Kidney (tissue), 14 donors: ENCODE data around the gene KBTBD2. TPM values are rescaled to one million over a fixed set of nuclear protein-coding genes. Genes with fewer than 3 reads are reported as not detected.
A peak's percentile ranks its signal among the peaks of the same experiment; 100 is the strongest.
"Not testable (repeated sequence)": the region's sequence is repeated elsewhere in the genome, so short reads cannot be mapped to it uniquely, and the experiment has no call there.

ENCODE experiments used
- DNase-seq, 5 donors: peaks; one replicate each; pipeline ENCODE4 v3.0.0-alpha.2; 2013 to 2020
- FAIRE-seq: peaks from 2 replicates; lab custom pipeline; 2012; peaks lifted over from hg19 to GRCh38; lab: Jason Lieb, UNC
- H3K27ac ChIP-seq, 2 donors: one replicate each; pipeline ENCODE4 v1.7.0; 2013; ENCODE audit warnings: low read depth in 2 of 2, low read length in 2 of 2, inconsistent platforms in 1 of 2
- H3K27me3 ChIP-seq: one replicate; pipeline ENCODE4 v1.7.1; 2013; ENCODE audit warnings: low read length, inconsistent platforms; ENCODE audit not compliant: control insufficient read depth, insufficient read depth
- H3K36me3 ChIP-seq, 3 donors: one replicate each; pipeline versions ENCODE4 v1.7.0 to v1.7.1; 2013; ENCODE audit warnings: low read length in 3 of 3, control low read depth in 1 of 3, inconsistent platforms in 1 of 3; ENCODE audit not compliant: insufficient read depth in 3 of 3, control insufficient read depth in 2 of 3
- H3K4me1 ChIP-seq, 3 donors: one replicate each; pipeline versions ENCODE4 v1.7.0 to v1.7.1; 2013; ENCODE audit warnings: low read length in 3 of 3, inconsistent platforms in 1 of 3, low read depth in 1 of 3; ENCODE audit not compliant: control insufficient read depth in 2 of 3, insufficient read depth in 2 of 3
- H3K4me3 ChIP-seq, 3 donors: one replicate each; pipeline versions ENCODE4 v1.7.0 to v1.8.1; 2013; ENCODE audit warnings: low read length in 3 of 3, control low read depth in 1 of 3, inconsistent platforms in 1 of 3
- H3K9ac ChIP-seq, 3 donors: one replicate each; pipeline versions ENCODE4 v1.7.0 to v1.7.1; 2013; ENCODE audit warnings: low read length in 3 of 3, control low read depth in 1 of 3, inconsistent platforms in 1 of 3
- H3K9me3 ChIP-seq, 3 donors: one replicate each; pipeline versions ENCODE4 v1.7.0 to v1.7.1; 2013; ENCODE audit warnings: low read length in 3 of 3, control low read depth in 1 of 3, inconsistent platforms in 1 of 3; ENCODE audit not compliant: control insufficient read depth in 2 of 3, insufficient read depth in 1 of 3
- CTCF ChIP-seq: IDR thresholded peaks from 3 replicates; pipeline ENCODE4 v1.5.1; 2012; ENCODE audit warnings: mild to moderate bottlenecking, moderate library complexity, borderline replicate concordance; ENCODE audit not compliant: insufficient read depth; ENCODE audit errors: extremely low read depth
- intact Hi-C: fragments of 100-400 bp; cut with DNase I; formaldehyde crosslinking; loops from one replicate; pipeline ENCODE4 v1.11.1; 2022
- polyA plus RNA-seq: library from polyadenylated mRNA; stranded (reverse); fragments of 350-450 nt; fragmentation: Illumina TruSeq; extraction: RNeasy Lipid Tissue Mini Kit (QIAGEN cat#74804); gene quantifications from one replicate; pipeline ENCODE4 v1.2.3, GENCODE V29; 2014; ENCODE audit warnings: low read depth, low replicate concordance; ENCODE audit not compliant: insufficient read depth
- total RNA-seq: library from RNA; stranded (reverse); fragmentation: NEBNext Ultra II Directional; extraction: Animal tissue kit (Norgen Biotek cat#: 25700); gene quantifications from one replicate; pipeline ENCODE4 v1.2.1, GENCODE V29; 2021
- donor health status: control.
- donor health status: control.
- donor health status: control.
- donor health status: control.
- donor health status: control.
- donor health status: DM: yes; HTN: yes; CAD: no.
- donor health status: Normal renal cell carcinoma (clear cell type).

The KBTBD2 gene
- total and polyA plus RNA-seq, 2 donors from 2014 or later = 12.1 to 34.0 TPM

GRCh38 chr7:32879460-32879859 is 12.1 kb downstream of the KBTBD2 start:
- no peak overlapping the region for H3K4me3 ChIP-seq
- H3K9me3 ChIP-seq = no peaks in the 10 kb centered on the region
- peaks cover 0 to 3% (median 0%) of the 10 kb centered on the region in 3 donors for H3K36me3 ChIP-seq
- no peak for TF ChIP-seq CTCF
- H3K4me1 ChIP-seq = peaks cover 0 to 8% (median 5%) of the 10 kb centered on the region in 3 donors
- FAIRE-seq (no peak), DNase-seq (peak in 2 of 5 donors; percentile 18 to 32)
- no peak overlapping the region for H3K9ac ChIP-seq
- no peak overlapping the region for H3K27ac ChIP-seq
- intact Hi-C loops = no loop called here
- no peaks in the 10 kb centered on the region for H3K27me3 ChIP-seq

- H3K36me3 ChIP-seq, H3K4me1 ChIP-seq, DNase-seq, FAIRE-seq, H3K27ac ChIP-seq, H3K9ac ChIP-seq, H3K27me3 ChIP-seq, intact Hi-C loops, H3K9me3 ChIP-seq, H3K4me3 ChIP-seq: not testable (repeated sequence)
Measured at GRCh38 chr7:32878023-32878422, 13.5 kb downstream of the KBTBD2 start.

- DNase-seq = no peak
- Histone ChIP-seq H3K4me3 (no peak overlapping the region), H3K9ac (no peak overlapping the region), H3K9me3 (no peaks in the 10 kb centered on the region), H3K4me1 (no peaks in the 10 kb centered on the region), H3K36me3 (peaks cover 7 to 22% (median 15%) of the 10 kb centered on the region in 3 donors), H3K27ac (no peak overlapping the region), H3K27me3 (no peaks in the 10 kb centered on the region)
- no peak for FAIRE-seq
- no peak for TF ChIP-seq CTCF
- intact Hi-C loops = no loop called here
Measured at GRCh38 chr7:32872421-32872820, 19.1 kb downstream of the KBTBD2 start.

- no peak for FAIRE-seq
- Histone ChIP-seq H3K4me1 (no peaks in the 10 kb centered on the region), H3K9me3 (no peaks in the 10 kb centered on the region), H3K36me3 (peaks cover 7 to 22% (median 15%) of the 10 kb centered on the region in 3 donors), H3K27ac (no peak overlapping the region), H3K27me3 (no peaks in the 10 kb centered on the region), H3K9ac (no peak overlapping the region), H3K4me3 (no peak overlapping the region)
- intact Hi-C loops = no loop called here
- TF ChIP-seq CTCF = no peak
- no peak for DNase-seq
Measured at GRCh38 chr7:32871624-32872371, 19.8 kb downstream of the KBTBD2 start.
